Measurements from ENCODE around the gene PSMB7. TPM values are rescaled to one million over a fixed set of nuclear protein-coding genes. Genes with fewer than 3 reads are reported as not detected.

PSMB7 gene
- total and polyA plus RNA-seq, 9 donors: 146 to 222 (median 191) TPM

- no peak overlapping the region for H3K27ac ChIP-seq (ENCODE audit: low read length)
Observed at GRCh38 chr9:124415852-124416484, 726 bp upstream of the PSMB7 start.

GRCh38 chr9:124414612-124415011, 630 bp downstream of the PSMB7 start:
- 17% methylated on average over 9 of the region's 13 CpGs for WGBS (ENCODE audit: insufficient coverage)
- no peak for DNase-seq
- peak overlapping the region; percentile 62 for H3K27ac ChIP-seq (ENCODE audit: low read length)
- H3K27me3 ChIP-seq (ENCODE audit: control insufficient read depth, insufficient read depth, low read length): no peaks in the 10 kb centered on the region
- H3K9me3 ChIP-seq (replicated peaks; ENCODE audit: control insufficient read depth, low read depth, low read length): peaks cover 4% of the 10 kb centered on the region
- peaks cover 35% of the 10 kb centered on the region for H3K36me3 ChIP-seq (ENCODE audit: control insufficient read depth, insufficient read depth, low read length)
- H3K4me1 ChIP-seq (ENCODE audit: control insufficient read depth, insufficient read depth, low read length): peaks cover 8% of the 10 kb centered on the region
- H3K4me3 ChIP-seq (ENCODE audit: low read length): peak overlapping the region; percentile 97

More at GRCh38 chr9:124415852-124416484, 726 bp upstream of the PSMB7 start:
- H3K27me3 ChIP-seq (ENCODE audit: control insufficient read depth, insufficient read depth, low read length): no peaks in the 10 kb centered on the region
- WGBS (ENCODE audit: insufficient coverage): 78% methylated on average over 8 of the region's 17 CpGs
- DNase-seq: no peak
- peaks cover 30% of the 10 kb centered on the region for H3K36me3 ChIP-seq (ENCODE audit: control insufficient read depth, insufficient read depth, low read length)
- H3K4me3 ChIP-seq (ENCODE audit: low read length): peak overlapping the region; percentile 97
- H3K9me3 ChIP-seq (replicated peaks; ENCODE audit: control insufficient read depth, low read depth, low read length): peaks cover 4% of the 10 kb centered on the region
- H3K4me1 ChIP-seq (ENCODE audit: control insufficient read depth, insufficient read depth, low read length): peaks cover 10% of the 10 kb centered on the region

- DNase-seq: no peak
- no peak overlapping the region for H3K27ac ChIP-seq (ENCODE audit: low read length)
- H3K9me3 ChIP-seq (replicated peaks; ENCODE audit: control insufficient read depth, low read depth, low read length): peaks cover 4% of the 10 kb centered on the region
- no peak overlapping the region for H3K4me3 ChIP-seq (ENCODE audit: low read length)
- peaks cover 46% of the 10 kb centered on the region for H3K36me3 ChIP-seq (ENCODE audit: control insufficient read depth, insufficient read depth, low read length)
- WGBS (ENCODE audit: insufficient coverage): no CpG with 5 or more reads among the region's 3 CpGs
- H3K4me1 ChIP-seq (ENCODE audit: control insufficient read depth, insufficient read depth, low read length): peaks cover 8% of the 10 kb centered on the region
- no peaks in the 10 kb centered on the region for H3K27me3 ChIP-seq (ENCODE audit: control insufficient read depth, insufficient read depth, low read length)
Observed at GRCh38 chr9:124412228-124412575, 3.0 kb downstream of the PSMB7 start.

GRCh38 chr9:124411514-124412227, 3.6 kb downstream of the PSMB7 start:
- Histone ChIP-seq H3K4me3 (ENCODE audit: low read length) (no peak overlapping the region), H3K9me3 (replicated peaks; ENCODE audit: control insufficient read depth, low read depth, low read length) (peaks cover 4% of the 10 kb centered on the region), H3K4me1 (ENCODE audit: control insufficient read depth, insufficient read depth, low read length) (peaks cover 8% of the 10 kb centered on the region), H3K27ac (ENCODE audit: low read length) (no peak overlapping the region), H3K27me3 (ENCODE audit: control insufficient read depth, insufficient read depth, low read length) (no peaks in the 10 kb centered on the region), H3K36me3 (ENCODE audit: control insufficient read depth, insufficient read depth, low read length) (peaks cover 51% of the 10 kb centered on the region)
- DNase-seq: no peak
- no CpG with 5 or more reads among the region's 5 CpGs for WGBS (ENCODE audit: insufficient coverage)

- H3K4me3 ChIP-seq (ENCODE audit: low read length): no peak overlapping the region
- peaks cover 58% of the 10 kb centered on the region for H3K36me3 ChIP-seq (ENCODE audit: control insufficient read depth, insufficient read depth, low read length)
- no peak overlapping the region for H3K27ac ChIP-seq (ENCODE audit: low read length)
- WGBS (ENCODE audit: insufficient coverage): 70% methylated on average over 1 of the region's 3 CpGs
- peaks cover under 1% of the 10 kb centered on the region for H3K9me3 ChIP-seq (replicated peaks; ENCODE audit: control insufficient read depth, low read depth, low read length)
- no peak for DNase-seq
- no peaks in the 10 kb centered on the region for H3K27me3 ChIP-seq (ENCODE audit: control insufficient read depth, insufficient read depth, low read length)
- H3K4me1 ChIP-seq (ENCODE audit: control insufficient read depth, insufficient read depth, low read length): peaks cover 6% of the 10 kb centered on the region
Observed at GRCh38 chr9:124410321-124410913, 4.8 kb downstream of the PSMB7 start.

GRCh38 chr9:124409410-124409809, 5.8 kb downstream of the PSMB7 start:
- Histone ChIP-seq H3K9me3 (replicated peaks; ENCODE audit: control insufficient read depth, low read depth, low read length) (no peaks in the 10 kb centered on the region), H3K27ac (ENCODE audit: low read length) (no peak overlapping the region), H3K36me3 (ENCODE audit: control insufficient read depth, insufficient read depth, low read length) (peaks cover 64% of the 10 kb centered on the region), H3K4me1 (ENCODE audit: control insufficient read depth, insufficient read depth, low read length) (peaks cover 2% of the 10 kb centered on the region), H3K4me3 (ENCODE audit: low read length) (no peak overlapping the region), H3K27me3 (ENCODE audit: control insufficient read depth, insufficient read depth, low read length) (no peaks in the 10 kb centered on the region)
- DNase-seq: no peak
- WGBS (ENCODE audit: insufficient coverage): no CpG with 5 or more reads among the region's 3 CpGs

GRCh38 chr9:124403246-124403645, 12.0 kb downstream of the PSMB7 start:
- H3K27me3 ChIP-seq (ENCODE audit: control insufficient read depth, insufficient read depth, low read length): no peaks in the 10 kb centered on the region
- H3K4me1 ChIP-seq (ENCODE audit: control insufficient read depth, insufficient read depth, low read length): peaks cover 27% of the 10 kb centered on the region
- H3K36me3 ChIP-seq (ENCODE audit: control insufficient read depth, insufficient read depth, low read length): peaks cover 53% of the 10 kb centered on the region
- H3K4me3 ChIP-seq (ENCODE audit: low read length): no peak overlapping the region
- H3K9me3 ChIP-seq (replicated peaks; ENCODE audit: control insufficient read depth, low read depth, low read length): no peaks in the 10 kb centered on the region
- DNase-seq: no peak
- no peak overlapping the region for H3K27ac ChIP-seq (ENCODE audit: low read length)
- WGBS (ENCODE audit: insufficient coverage): 93% methylated on average over 3 of the region's 4 CpGs

GRCh38 chr9:124399968-124400940, 15.0 kb downstream of the PSMB7 start:
- H3K4me1 ChIP-seq (ENCODE audit: control insufficient read depth, insufficient read depth, low read length): peaks cover 39% of the 10 kb centered on the region
- 22% methylated on average over 5 of the region's 15 CpGs for WGBS (ENCODE audit: insufficient coverage)
- H3K27me3 ChIP-seq (ENCODE audit: control insufficient read depth, insufficient read depth, low read length): no peaks in the 10 kb centered on the region
- peak; percentile 68 for DNase-seq
- H3K36me3 ChIP-seq (ENCODE audit: control insufficient read depth, insufficient read depth, low read length): peaks cover 38% of the 10 kb centered on the region
- no peaks in the 10 kb centered on the region for H3K9me3 ChIP-seq (replicated peaks; ENCODE audit: control insufficient read depth, low read depth, low read length)
- H3K4me3 ChIP-seq (ENCODE audit: low read length): no peak overlapping the region
- H3K27ac ChIP-seq (ENCODE audit: low read length): peak overlapping the region; percentile 94

- H3K36me3 ChIP-seq (ENCODE audit: control insufficient read depth, insufficient read depth, low read length): peaks cover 32% of the 10 kb centered on the region
- H3K9me3 ChIP-seq (replicated peaks; ENCODE audit: control insufficient read depth, low read depth, low read length): no peaks in the 10 kb centered on the region
- WGBS (ENCODE audit: insufficient coverage): 13% methylated on average over 10 of the region's 12 CpGs
Observed at GRCh38 chr9:124399323-124399967, 15.8 kb downstream of the PSMB7 start.

More at GRCh38 chr9:124399323-124399967, 15.8 kb downstream of the PSMB7 start:
- DNase-seq: peak; percentile 96
- H3K27ac ChIP-seq (ENCODE audit: low read length): peak overlapping the region; percentile 94
- no peak overlapping the region for H3K4me3 ChIP-seq (ENCODE audit: low read length)
- no peaks in the 10 kb centered on the region for H3K27me3 ChIP-seq (ENCODE audit: control insufficient read depth, insufficient read depth, low read length)
- peaks cover 39% of the 10 kb centered on the region for H3K4me1 ChIP-seq (ENCODE audit: control insufficient read depth, insufficient read depth, low read length)
